Caco-2 (cell line): Measurements from ENCODE around the gene CPB2. TPM values are rescaled to one million over a fixed set of nuclear protein-coding genes. Genes with fewer than 3 reads are reported as not detected.

Experiments
- BruUV-seq: library from RNA; stranded (reverse); fragments of 400-500 nt; replicated peaks from 2 replicates; lab custom pipeline; 2021; lab: Mats Ljungman, UMichigan
- CTCF ChIA-PET: fragments of 300-600 bp; sonication (Branson Sonifier 250); formaldehyde crosslinking; loops from one replicate; lab custom pipeline; 2022; ENCODE audit warnings: antibody characterized with exemption; lab: Charles Lee
- POLR2A ChIA-PET: fragments of 300-600 bp; sonication (Branson Sonifier 250); formaldehyde crosslinking; loops from one replicate; lab custom pipeline; 2022; ENCODE audit warnings: antibody characterized with exemption; lab: Charles Lee
- DNase-seq, 2 experiments: peaks; one replicate each; pipeline versions ENCODE4 v3.0.0 to v3.0.0-alpha.2; 2020 to 2022
- H3K27me3 ChIP-seq: replicated peaks from 2 replicates; pipeline ENCODE4 v1.6.0; 2011; ENCODE audit warnings: low read length; ENCODE audit not compliant: control insufficient read depth, insufficient read depth
- H3K36me3 ChIP-seq: 2 replicates; pipeline ENCODE4 v1.5.1; 2011; ENCODE audit warnings: low read length; ENCODE audit not compliant: control insufficient read depth, insufficient read depth
- H3K4me1 ChIP-seq: fragments of 250-450 bp; sonication (Bioruptor Pico); 2 replicates; pipeline ENCODE4 v1.5.1; 2020; ENCODE audit warnings: mild to moderate bottlenecking
- H3K4me3 ChIP-seq: 2 replicates; pipeline ENCODE4 v1.5.1; 2011; ENCODE audit warnings: low read depth, mild to moderate bottlenecking, control low read depth, low read length
- H3K9me3 ChIP-seq: fragments of 250-450 bp; sonication (Bioruptor Pico); 2 replicates; pipeline ENCODE4 v1.5.1; 2020; ENCODE audit warnings: mild to moderate bottlenecking, moderate library complexity
- H3K27ac Mint-ChIP-seq: one replicate; pipeline ENCODE4 v1.8.0; 2022; ENCODE audit warnings: mixed read lengths; ENCODE audit not compliant: unreplicated experiment
- H3K27me3 Mint-ChIP-seq: one replicate; pipeline ENCODE4 v1.8.0; 2022; ENCODE audit warnings: mixed read lengths; ENCODE audit not compliant: insufficient read depth, unreplicated experiment
- H3K36me3 Mint-ChIP-seq: one replicate; pipeline ENCODE4 v1.8.0; 2022; ENCODE audit warnings: mild to moderate bottlenecking, mixed read lengths; ENCODE audit not compliant: insufficient read depth, unreplicated experiment
- H3K4me1 Mint-ChIP-seq: one replicate; pipeline ENCODE4 v1.8.0; 2022; ENCODE audit warnings: low read depth, mixed read lengths; ENCODE audit not compliant: unreplicated experiment
- H3K4me3 Mint-ChIP-seq: one replicate; pipeline ENCODE4 v1.8.0; 2022; ENCODE audit warnings: mild to moderate bottlenecking, moderate library complexity, mixed read lengths; ENCODE audit not compliant: unreplicated experiment
- H3K9me3 Mint-ChIP-seq: one replicate; pipeline ENCODE4 v1.8.0; 2022; ENCODE audit warnings: mixed read lengths; ENCODE audit not compliant: unreplicated experiment
- intact Hi-C: fragments of 100-400 bp; cut with micrococcal nuclease; formaldehyde crosslinking; loops from one replicate; pipeline ENCODE4 v1.10.0; 2022; ENCODE audit not compliant: unreplicated experiment
- total RNA-seq: library from RNA; stranded (reverse); gene quantifications from 2 replicates; pipeline ENCODE4 v1.2.3, GENCODE V29; 2022
- TF ChIP-seq, protein P1 (sequence below), 2 experiments: fragments of 200-600 bp in 1 of 2; IDR thresholded peaks; 1 replicate in 1 of 2; 2 replicates in 1 of 2; pipeline versions ENCODE4 v1.5.1 to v1.8.0; 2011 to 2022; ENCODE audit warnings: antibody characterized with exemption in 1 of 2, control low read depth in 1 of 2, inconsistent platforms in 1 of 2, low read depth in 1 of 2, low read length in 1 of 2, mild to moderate bottlenecking in 1 of 2, moderate library complexity in 1 of 2; ENCODE audit not compliant: insufficient read depth in 1 of 2, severe bottlenecking in 1 of 2, unreplicated experiment in 1 of 2

The CPB2 gene
- total RNA-seq, 1 experiment from 2014 or later: 0.18 TPM

DNA sequence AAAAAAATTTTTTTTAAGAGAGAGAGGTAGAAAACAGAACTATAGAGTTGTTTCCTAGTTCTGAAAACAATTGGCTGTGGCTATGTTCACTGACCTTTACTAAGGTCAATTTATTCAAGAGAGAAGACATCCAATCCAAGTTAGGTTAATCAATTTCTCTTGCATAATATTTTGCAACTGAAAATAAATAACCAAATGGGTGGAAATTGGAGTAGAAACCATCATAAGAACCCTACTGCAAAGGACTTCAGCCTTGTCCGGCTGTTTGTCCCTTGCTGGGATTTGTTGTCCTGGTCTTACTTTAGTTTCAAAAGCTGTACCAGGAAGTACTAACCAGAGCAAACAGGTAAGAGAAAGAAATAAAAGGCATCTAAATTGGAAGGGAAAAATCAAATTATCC lies 29.0 kb downstream of the CPB2 start:
- no peaks in the 10 kb centered on the region for H3K9me3 ChIP-seq
- ChIA-PET POLR2A (no interaction called here), CTCF (no interaction called here)
- DNase-seq: no peak
- no TSS peak for BruUV-seq
- peaks cover 5% of the 10 kb centered on the region for H3K27me3 Mint-ChIP-seq
- H3K4me1 Mint-ChIP-seq: no peaks in the 10 kb centered on the region
- H3K9me3 Mint-ChIP-seq: no peaks in the 10 kb centered on the region
- H3K4me1 ChIP-seq: no peaks in the 10 kb centered on the region
- no peaks in the 10 kb centered on the region for H3K36me3 ChIP-seq
- TF ChIP-seq, protein P1, sequence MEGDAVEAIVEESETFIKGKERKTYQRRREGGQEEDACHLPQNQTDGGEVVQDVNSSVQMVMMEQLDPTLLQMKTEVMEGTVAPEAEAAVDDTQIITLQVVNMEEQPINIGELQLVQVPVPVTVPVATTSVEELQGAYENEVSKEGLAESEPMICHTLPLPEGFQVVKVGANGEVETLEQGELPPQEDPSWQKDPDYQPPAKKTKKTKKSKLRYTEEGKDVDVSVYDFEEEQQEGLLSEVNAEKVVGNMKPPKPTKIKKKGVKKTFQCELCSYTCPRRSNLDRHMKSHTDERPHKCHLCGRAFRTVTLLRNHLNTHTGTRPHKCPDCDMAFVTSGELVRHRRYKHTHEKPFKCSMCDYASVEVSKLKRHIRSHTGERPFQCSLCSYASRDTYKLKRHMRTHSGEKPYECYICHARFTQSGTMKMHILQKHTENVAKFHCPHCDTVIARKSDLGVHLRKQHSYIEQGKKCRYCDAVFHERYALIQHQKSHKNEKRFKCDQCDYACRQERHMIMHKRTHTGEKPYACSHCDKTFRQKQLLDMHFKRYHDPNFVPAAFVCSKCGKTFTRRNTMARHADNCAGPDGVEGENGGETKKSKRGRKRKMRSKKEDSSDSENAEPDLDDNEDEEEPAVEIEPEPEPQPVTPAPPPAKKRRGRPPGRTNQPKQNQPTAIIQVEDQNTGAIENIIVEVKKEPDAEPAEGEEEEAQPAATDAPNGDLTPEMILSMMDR (IDR thresholded peaks at IDR 0.05; ENCODE audit: insufficient read depth in 1 of 2, low read depth in 1 of 2, low read length in 1 of 2, severe bottlenecking in 1 of 2, unreplicated experiment in 1 of 2): no peak
- no peak overlapping the region for H3K4me3 Mint-ChIP-seq
- H3K27me3 ChIP-seq: no peaks in the 10 kb centered on the region
- intact Hi-C loops: no loop called here
- no peak overlapping the region for H3K27ac Mint-ChIP-seq
- no peak overlapping the region for H3K4me3 ChIP-seq
- H3K36me3 Mint-ChIP-seq: no peaks in the 10 kb centered on the region

DNA sequence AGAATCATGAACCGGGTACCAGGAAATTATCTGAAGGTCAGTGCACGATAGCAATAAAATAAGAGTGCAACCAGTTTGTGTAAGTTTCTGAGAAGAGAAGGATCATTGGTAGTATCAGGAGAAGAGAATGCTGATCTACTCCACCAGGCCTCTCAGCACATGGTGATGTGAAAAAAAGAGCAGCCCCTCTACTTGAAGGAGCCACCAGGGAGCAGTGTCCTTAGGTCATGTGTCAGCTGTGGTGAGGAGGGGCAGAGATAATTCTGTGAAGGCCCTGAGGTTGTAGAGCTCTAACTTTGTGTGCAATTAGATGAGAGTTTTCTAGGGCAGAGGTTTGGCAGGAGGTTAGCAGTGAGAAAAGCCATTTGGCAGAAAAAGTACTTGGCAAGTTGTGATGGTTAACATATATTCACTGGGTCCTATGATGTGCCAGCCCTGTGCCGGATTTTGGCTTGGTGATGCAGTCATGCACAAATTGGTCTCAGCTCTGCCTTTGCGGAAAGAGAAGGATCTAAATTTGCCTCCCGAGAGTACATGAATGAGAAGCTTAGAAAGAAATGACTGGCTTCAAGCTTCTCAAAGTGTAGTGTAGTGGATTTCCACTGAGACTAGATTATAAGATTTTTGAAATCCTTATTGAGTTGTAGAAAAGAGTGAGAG lies 33.1 kb downstream of the CPB2 start:
- no peaks in the 10 kb centered on the region for H3K36me3 Mint-ChIP-seq
- intact Hi-C loops: loop anchor here (1.0 kb wide), 1 partner anchor 55 kb away; no protein-coding TSS in a partner anchor
- no peaks in the 10 kb centered on the region for H3K4me1 ChIP-seq
- CTCF ChIA-PET: interaction anchor here (0.9 to 1.4 kb wide), 2 partner anchors 55 to 89 kb away, joined by 3 to 10 read pairs; no protein-coding TSS in a partner anchor
- DNase-seq: peak; percentile 23 to 40
- no peaks in the 10 kb centered on the region for H3K36me3 ChIP-seq
- no peaks in the 10 kb centered on the region for H3K9me3 Mint-ChIP-seq
- no peaks in the 10 kb centered on the region for H3K9me3 ChIP-seq
- H3K27me3 Mint-ChIP-seq: peaks cover 6% of the 10 kb centered on the region
- H3K4me1 Mint-ChIP-seq: no peaks in the 10 kb centered on the region
- H3K4me3 Mint-ChIP-seq: no peak overlapping the region
- no peak overlapping the region for H3K4me3 ChIP-seq
- BruUV-seq: no TSS peak
- POLR2A ChIA-PET: no interaction called here
- no peaks in the 10 kb centered on the region for H3K27me3 ChIP-seq
- no peak overlapping the region for H3K27ac Mint-ChIP-seq
- TF ChIP-seq, protein P1 (IDR thresholded peaks at IDR 0.05; ENCODE audit: insufficient read depth in 1 of 2, low read depth in 1 of 2, low read length in 1 of 2, severe bottlenecking in 1 of 2, unreplicated experiment in 1 of 2): peak in 1 of 2 experiments; percentile 39

DNA sequence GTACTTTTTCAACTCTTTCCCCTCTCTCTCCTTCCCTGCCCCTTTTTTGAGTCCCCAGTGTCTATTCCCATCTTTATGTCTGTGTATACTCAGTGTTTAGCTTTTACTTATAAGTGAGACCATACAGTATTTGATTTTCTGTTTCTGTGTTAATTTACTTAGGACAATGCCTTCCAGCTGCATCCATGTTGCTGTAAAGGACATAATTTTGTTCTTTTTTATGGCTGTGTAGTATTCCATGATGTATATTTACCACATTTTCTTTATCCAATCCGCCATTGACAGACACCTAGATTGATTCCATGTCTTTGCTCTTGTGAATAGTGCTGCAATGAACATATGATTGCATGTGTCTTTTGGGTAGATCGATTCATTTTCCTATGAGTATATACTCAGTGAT lies 41.5 kb downstream of the CPB2 start:
- Histone ChIP-seq H3K9me3 (no peaks in the 10 kb centered on the region), H3K4me1 (no peaks in the 10 kb centered on the region), H3K36me3 (no peaks in the 10 kb centered on the region), H3K27me3 (no peaks in the 10 kb centered on the region), H3K4me3 (no peak overlapping the region)
- Mint-ChIP-seq H3K27ac (no peak overlapping the region), H3K27me3 (no peaks in the 10 kb centered on the region), H3K36me3 (no peaks in the 10 kb centered on the region), H3K4me1 (no peaks in the 10 kb centered on the region), H3K9me3 (no peaks in the 10 kb centered on the region), H3K4me3 (no peak overlapping the region)
- intact Hi-C loops: no loop called here
- CTCF ChIA-PET: no interaction called here
- no TSS peak for BruUV-seq
- TF ChIP-seq, protein P1 (IDR thresholded peaks at IDR 0.05; ENCODE audit: insufficient read depth in 1 of 2, low read depth in 1 of 2, low read length in 1 of 2, severe bottlenecking in 1 of 2, unreplicated experiment in 1 of 2): no peak
- POLR2A ChIA-PET: no interaction called here
- DNase-seq: no peak
